ENCODE data around the gene PIGH. TPM values are rescaled to one million over a fixed set of nuclear protein-coding genes. Genes with fewer than 3 reads are reported as not detected.

PIGH gene
- total and polyA plus RNA-seq, 2 of the 13 experiments (the other 11 are each of a cell fraction or from before 2014, with no cell fraction given), result 30.0 to 43.5 TPM

DNA sequence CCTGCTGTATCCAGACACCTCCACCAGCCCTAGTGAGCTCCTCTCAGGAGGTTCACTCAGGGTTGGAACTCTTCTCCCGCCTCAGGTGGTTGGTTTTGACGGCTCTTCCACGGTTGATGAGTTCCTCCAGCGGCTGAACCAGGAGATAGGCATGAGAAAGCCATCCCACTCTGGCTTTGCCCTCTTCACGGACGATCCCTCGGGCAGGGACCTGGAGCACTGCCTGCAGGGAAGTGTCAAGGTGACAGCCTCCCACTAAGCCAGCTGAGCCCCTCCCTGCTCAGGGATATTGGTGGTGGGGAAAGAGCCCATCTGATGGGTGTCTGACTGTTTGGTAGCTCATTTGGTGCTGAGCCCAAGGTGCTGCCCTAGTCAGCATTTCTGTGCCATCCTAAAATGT, 20.4 kb downstream of the PIGH start:
- FAIRE-seq, result no peak
- Histone ChIP-seq H3K4me2 (ENCODE audit: low read depth, low read length) (no peak overlapping the region), H3K36me3 (replicated peaks in 1 of 2; ENCODE audit: control insufficient read depth in 1 of 2, insufficient read depth in 2 of 2, low read length in 2 of 2) (peaks cover 0 to 3% of the 10 kb centered on the region in 2 experiments; a peak in 2 of 5 replicates), H3K4me3 (replicated peaks in 1 of 3; ENCODE audit: insufficient read depth in 1 of 3, low read depth in 2 of 3, low read length in 3 of 3) (no peak overlapping the region), H3K27ac (ENCODE audit: extremely low read length, insufficient read depth, low read length) (no peak overlapping the region), H3K27me3 (ENCODE audit: control insufficient read depth in 1 of 2, insufficient read depth in 2 of 2, low read length in 2 of 2) (no peaks in the 10 kb centered on the region), H3K9ac (ENCODE audit: insufficient read depth, low read depth, low read length) (no peak overlapping the region), H2AFZ (ENCODE audit: low read length) (no peak overlapping the region), H3K9me3 (ENCODE audit: low read length) (no peaks in the 10 kb centered on the region), H3K4me1 (ENCODE audit: insufficient read depth, low read length) (no peaks in the 10 kb centered on the region), H4K20me1 (ENCODE audit: insufficient read depth, low read length) (no peaks in the 10 kb centered on the region), H3K79me2 (ENCODE audit: insufficient read depth, low read length) (no peaks in the 10 kb centered on the region)
- no TSS peak for BruUV-seq (replicated peaks)
- POLR2A ChIA-PET, result no interaction called here
- intact Hi-C loops (cut with micrococcal nuclease; ENCODE audit: unreplicated experiment) (loop anchor here (5.0 kb wide), 1 partner anchor 73 kb away; no protein-coding TSS in a partner anchor), in situ Hi-C loops (cut with HindIII; ENCODE audit: extremely low pct_ligation_motif_present, low pct_unique_long_range_greater_than_20kb) (loop anchor here (10.0 kb wide), 2 partner anchors 85 to 125 kb away; partner anchors contain the start of gene RDH12)
- ATAC-seq, result no peak
- WGBS (ENCODE audit: low lambda C conversion rate), result 88% methylated on average over 7 of the region's 7 CpGs
- DNase-seq (ENCODE audit: low spot score), result no peak
- CTCF ChIA-PET (ENCODE audit: low intra/inter-chr PET ratio, low total read pairs), result no interaction called here
- TF ChIP-seq, protein P1, sequence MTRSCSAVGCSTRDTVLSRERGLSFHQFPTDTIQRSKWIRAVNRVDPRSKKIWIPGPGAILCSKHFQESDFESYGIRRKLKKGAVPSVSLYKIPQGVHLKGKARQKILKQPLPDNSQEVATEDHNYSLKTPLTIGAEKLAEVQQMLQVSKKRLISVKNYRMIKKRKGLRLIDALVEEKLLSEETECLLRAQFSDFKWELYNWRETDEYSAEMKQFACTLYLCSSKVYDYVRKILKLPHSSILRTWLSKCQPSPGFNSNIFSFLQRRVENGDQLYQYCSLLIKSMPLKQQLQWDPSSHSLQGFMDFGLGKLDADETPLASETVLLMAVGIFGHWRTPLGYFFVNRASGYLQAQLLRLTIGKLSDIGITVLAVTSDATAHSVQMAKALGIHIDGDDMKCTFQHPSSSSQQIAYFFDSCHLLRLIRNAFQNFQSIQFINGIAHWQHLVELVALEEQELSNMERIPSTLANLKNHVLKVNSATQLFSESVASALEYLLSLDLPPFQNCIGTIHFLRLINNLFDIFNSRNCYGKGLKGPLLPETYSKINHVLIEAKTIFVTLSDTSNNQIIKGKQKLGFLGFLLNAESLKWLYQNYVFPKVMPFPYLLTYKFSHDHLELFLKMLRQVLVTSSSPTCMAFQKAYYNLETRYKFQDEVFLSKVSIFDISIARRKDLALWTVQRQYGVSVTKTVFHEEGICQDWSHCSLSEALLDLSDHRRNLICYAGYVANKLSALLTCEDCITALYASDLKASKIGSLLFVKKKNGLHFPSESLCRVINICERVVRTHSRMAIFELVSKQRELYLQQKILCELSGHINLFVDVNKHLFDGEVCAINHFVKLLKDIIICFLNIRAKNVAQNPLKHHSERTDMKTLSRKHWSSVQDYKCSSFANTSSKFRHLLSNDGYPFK (CRISPR knock-in tag; IDR thresholded peaks at IDR 0.05; ENCODE audit: borderline replicate concordance), result no peak
- TF ChIP-seq GTF3A (CRISPR knock-in tag; conservative IDR thresholded peaks at IDR 0.05), result no peak
- TF ChIP-seq, protein P2, sequence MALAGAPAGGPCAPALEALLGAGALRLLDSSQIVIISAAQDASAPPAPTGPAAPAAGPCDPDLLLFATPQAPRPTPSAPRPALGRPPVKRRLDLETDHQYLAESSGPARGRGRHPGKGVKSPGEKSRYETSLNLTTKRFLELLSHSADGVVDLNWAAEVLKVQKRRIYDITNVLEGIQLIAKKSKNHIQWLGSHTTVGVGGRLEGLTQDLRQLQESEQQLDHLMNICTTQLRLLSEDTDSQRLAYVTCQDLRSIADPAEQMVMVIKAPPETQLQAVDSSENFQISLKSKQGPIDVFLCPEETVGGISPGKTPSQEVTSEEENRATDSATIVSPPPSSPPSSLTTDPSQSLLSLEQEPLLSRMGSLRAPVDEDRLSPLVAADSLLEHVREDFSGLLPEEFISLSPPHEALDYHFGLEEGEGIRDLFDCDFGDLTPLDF (CRISPR knock-in tag; IDR thresholded peaks at IDR 0.05), result no peak
- TF ChIP-seq DNMT3B (CRISPR knock-in tag; conservative IDR thresholded peaks at IDR 0.05), result no peak
- TF ChIP-seq ZNF512 (CRISPR knock-in tag; IDR thresholded peaks at IDR 0.05), result no peak
- no peak for TF ChIP-seq ZC3H4 (CRISPR knock-in tag; IDR thresholded peaks at IDR 0.05; ENCODE audit: borderline replicate concordance)
- TF ChIP-seq HBP1 (CRISPR knock-in tag; IDR thresholded peaks at IDR 0.05; ENCODE audit: low read depth), result no peak
- TF ChIP-seq SAFB2 (CRISPR knock-in tag; IDR thresholded peaks at IDR 0.05; ENCODE audit: borderline replicate concordance, low read depth), result no peak
- TF ChIP-seq KLF11 (CRISPR knock-in tag; IDR thresholded peaks at IDR 0.05), result no peak
- TF ChIP-seq PCBP2 (optimal IDR thresholded peaks at IDR 0.05; ENCODE audit: low read depth, low read length, poor library complexity, severe bottlenecking), result no peak
- TF ChIP-seq ZNF710 (CRISPR knock-in tag; IDR thresholded peaks at IDR 0.05; ENCODE audit: borderline replicate concordance), result no peak

Data from HepG2 (cell line).